B cell (primary cell): ENCODE data around the gene TTC4.

Experiments used
- EZH2 ChIP-seq: IDR thresholded peaks from 2 replicates; pipeline ENCODE4 v1.6.1; 2012; ENCODE audit warnings: borderline replicate concordance, low read depth, mild to moderate bottlenecking, moderate library complexity, low read length; ENCODE audit not compliant: insufficient read depth, poor library complexity, severe bottlenecking
- TF ChIP-seq, protein P1 (sequence below): fragments of 200-600 bp; IDR thresholded peaks from one replicate; pipeline ENCODE4 v1.8.0; 2022; ENCODE audit warnings: antibody characterized with exemption, mild to moderate bottlenecking

GRCh38 chr1:54764922-54765561 is 49.4 kb downstream of the TTC4 start:
- TF ChIP-seq, protein P1, sequence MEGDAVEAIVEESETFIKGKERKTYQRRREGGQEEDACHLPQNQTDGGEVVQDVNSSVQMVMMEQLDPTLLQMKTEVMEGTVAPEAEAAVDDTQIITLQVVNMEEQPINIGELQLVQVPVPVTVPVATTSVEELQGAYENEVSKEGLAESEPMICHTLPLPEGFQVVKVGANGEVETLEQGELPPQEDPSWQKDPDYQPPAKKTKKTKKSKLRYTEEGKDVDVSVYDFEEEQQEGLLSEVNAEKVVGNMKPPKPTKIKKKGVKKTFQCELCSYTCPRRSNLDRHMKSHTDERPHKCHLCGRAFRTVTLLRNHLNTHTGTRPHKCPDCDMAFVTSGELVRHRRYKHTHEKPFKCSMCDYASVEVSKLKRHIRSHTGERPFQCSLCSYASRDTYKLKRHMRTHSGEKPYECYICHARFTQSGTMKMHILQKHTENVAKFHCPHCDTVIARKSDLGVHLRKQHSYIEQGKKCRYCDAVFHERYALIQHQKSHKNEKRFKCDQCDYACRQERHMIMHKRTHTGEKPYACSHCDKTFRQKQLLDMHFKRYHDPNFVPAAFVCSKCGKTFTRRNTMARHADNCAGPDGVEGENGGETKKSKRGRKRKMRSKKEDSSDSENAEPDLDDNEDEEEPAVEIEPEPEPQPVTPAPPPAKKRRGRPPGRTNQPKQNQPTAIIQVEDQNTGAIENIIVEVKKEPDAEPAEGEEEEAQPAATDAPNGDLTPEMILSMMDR = no peak
- no peak for TF ChIP-seq EZH2
